CD4-positive, alpha-beta T cell treated with Interleukin-1 beta for 1 hour (primary cell): ENCODE measurements around the gene CMPK2.

Experiments used
- DNase-seq, 2 donors: peaks; one replicate each; pipeline ENCODE4 v3.0.0-alpha.2; 2020 to 2022

Gene CMPK2

GRCh38 chr2:6838673-6839319, 26.9 kb downstream of the CMPK2 start:
- no peak for DNase-seq

- no peak for DNase-seq
Observed at GRCh38 chr2:6835467-6835866, 30.2 kb downstream of the CMPK2 start.

- no peak for DNase-seq
Observed at GRCh38 chr2:6834163-6834562, 31.5 kb downstream of the CMPK2 start.

GRCh38 chr2:6833300-6833604, 32.5 kb downstream of the CMPK2 start:
- DNase-seq, result no peak

- no peak for DNase-seq
Observed at GRCh38 chr2:6832596-6833299, 33.0 kb downstream of the CMPK2 start.

GRCh38 chr2:6831229-6831628, 34.5 kb downstream of the CMPK2 start:
- DNase-seq, result no peak

GRCh38 chr2:6828299-6828584, 37.5 kb downstream of the CMPK2 start:
- DNase-seq, result peak in 1 of 2 donors; percentile 22

GRCh38 chr2:6827566-6828298, 38.0 kb downstream of the CMPK2 start:
- DNase-seq, result no peak

- DNase-seq, result peak; percentile 25 to 60
Observed at GRCh38 chr2:6826081-6826913, 39.4 kb downstream of the CMPK2 start.

GRCh38 chr2:6824962-6825361, 40.7 kb downstream of the CMPK2 start:
- no peak for DNase-seq

- no peak for DNase-seq
Observed at GRCh38 chr2:6823111-6823510, 42.6 kb downstream of the CMPK2 start.

- no peak for DNase-seq
Observed at GRCh38 chr2:6822406-6822805, 43.3 kb downstream of the CMPK2 start.

GRCh38 chr2:6820903-6821584, 44.7 kb downstream of the CMPK2 start:
- DNase-seq, result no peak

- DNase-seq, result no peak
Observed at GRCh38 chr2:6820236-6820635, 45.5 kb downstream of the CMPK2 start.

- DNase-seq, result no peak
Observed at GRCh38 chr2:6819668-6820067, 46.0 kb downstream of the CMPK2 start.

- DNase-seq, result no peak
Observed at GRCh38 chr2:6818012-6818411, 47.7 kb downstream of the CMPK2 start.

GRCh38 chr2:6814869-6815268, 50.8 kb downstream of the CMPK2 start:
- no peak for DNase-seq

- no peak for DNase-seq
Observed at GRCh38 chr2:6814312-6814711, 51.4 kb downstream of the CMPK2 start.

- DNase-seq, result no peak
Observed at GRCh38 chr2:6813573-6813972, 52.1 kb downstream of the CMPK2 start.

- DNase-seq, result no peak
Observed at GRCh38 chr2:6812857-6813530, 52.7 kb downstream of the CMPK2 start.

GRCh38 chr2:6810961-6811360, 54.7 kb downstream of the CMPK2 start:
- DNase-seq, result no peak

- no peak for DNase-seq
Observed at GRCh38 chr2:6808426-6808825, 57.3 kb downstream of the CMPK2 start.
